GM21360 (cell line): ENCODE results near the gene PCBP2.
"Not testable (repeated sequence)": the region's sequence is repeated elsewhere in the genome, so short reads cannot be mapped to it uniquely, and the experiment has no call there.

ENCODE experiments used
- ATAC-seq: cut with Tn5 transposase; IDR thresholded peaks from one replicate; pipeline ENCODE4 v1.9.1; 2021; ENCODE audit warnings: mild to moderate bottlenecking, moderate library complexity; ENCODE audit not compliant: unreplicated experiment

PCBP2 gene

DNA sequence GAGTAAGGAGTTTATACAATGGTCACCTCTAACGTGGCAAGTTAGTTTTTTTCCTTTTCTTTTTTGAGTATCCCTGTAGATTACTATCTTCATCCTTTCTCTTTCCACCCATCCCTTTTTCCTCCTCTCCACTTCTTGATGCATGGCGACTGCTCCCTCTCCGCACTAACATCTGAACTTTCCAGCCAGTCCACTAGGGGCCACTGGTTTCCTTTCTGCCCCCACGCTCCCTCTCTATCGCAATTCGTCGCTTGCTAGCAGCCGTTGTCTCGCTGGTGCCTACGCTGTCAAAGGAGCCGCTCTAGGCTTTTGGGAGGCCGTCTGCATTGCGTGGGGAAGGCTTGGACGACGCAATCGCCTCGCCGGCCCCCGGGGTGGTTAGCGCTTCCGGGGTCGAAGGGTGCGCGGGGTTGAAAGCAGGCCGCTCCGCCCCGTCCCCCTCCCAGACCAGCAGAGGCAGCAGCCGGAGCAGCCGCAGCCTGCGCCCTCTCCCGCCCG, at the start of gene PCBP2:
TSS of gene PCBP2 (plus strand) at position 442 of the 498 bp plus-strand sequence. CDS start 2,699 bp downstream, outside the sequence.
- peak; percentile 94 for ATAC-seq

DNA sequence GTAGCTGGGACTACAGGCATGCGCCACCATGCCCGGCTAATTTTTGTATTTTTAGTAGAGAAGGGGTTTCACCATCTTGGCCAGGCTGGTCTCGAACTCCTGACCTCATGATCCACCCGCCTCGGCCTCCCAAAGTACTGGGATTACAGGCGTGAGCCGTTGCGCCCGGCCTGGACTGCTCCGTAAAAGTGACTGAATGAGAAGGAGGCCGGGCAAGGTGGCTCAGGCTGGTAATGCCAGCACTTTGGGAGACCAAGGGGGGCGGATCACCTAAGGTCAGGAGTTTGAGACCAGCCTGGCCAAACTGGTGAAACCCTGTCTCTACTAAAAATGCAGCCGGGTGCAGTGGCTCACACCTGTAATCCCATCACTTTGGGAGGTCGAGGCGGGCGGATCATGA, 49.6 kb upstream of the PCBP2 start:
- ATAC-seq, result not testable (repeated sequence)

DNA sequence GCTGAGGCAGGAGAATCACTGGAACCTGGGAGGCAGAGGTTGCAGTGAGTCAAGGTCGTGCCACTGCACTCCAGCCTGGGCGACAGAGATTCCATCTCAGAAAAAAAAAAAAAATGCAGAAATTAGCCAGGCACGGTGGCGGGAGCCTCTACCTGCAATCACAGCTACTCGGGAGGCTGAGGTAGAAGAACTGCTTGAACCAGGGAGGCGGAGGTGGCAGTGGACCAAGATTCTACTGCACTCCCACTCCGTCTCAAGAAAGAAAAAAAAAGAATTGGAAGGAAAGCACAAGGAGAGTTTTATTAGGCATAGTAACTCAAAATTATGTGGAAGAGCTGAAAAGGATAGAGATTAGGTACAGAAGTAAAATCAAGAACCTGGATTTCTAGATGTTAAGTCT, 49.0 kb upstream of the PCBP2 start:
- ATAC-seq, result no peak

DNA sequence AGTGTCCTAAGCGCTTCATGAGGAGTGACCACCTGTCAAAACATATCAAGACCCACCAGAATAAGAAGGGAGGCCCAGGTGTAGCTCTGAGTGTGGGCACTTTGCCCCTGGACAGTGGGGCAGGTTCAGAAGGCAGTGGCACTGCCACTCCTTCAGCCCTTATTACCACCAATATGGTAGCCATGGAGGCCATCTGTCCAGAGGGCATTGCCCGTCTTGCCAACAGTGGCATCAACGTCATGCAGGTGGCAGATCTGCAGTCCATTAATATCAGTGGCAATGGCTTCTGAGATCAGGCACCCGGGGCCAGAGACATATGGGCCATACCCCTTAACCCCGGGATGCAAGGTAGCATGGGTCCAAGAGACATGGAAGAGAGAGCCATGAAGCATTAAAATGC, 41.0 kb upstream of the PCBP2 start:
- no peak for ATAC-seq

DNA sequence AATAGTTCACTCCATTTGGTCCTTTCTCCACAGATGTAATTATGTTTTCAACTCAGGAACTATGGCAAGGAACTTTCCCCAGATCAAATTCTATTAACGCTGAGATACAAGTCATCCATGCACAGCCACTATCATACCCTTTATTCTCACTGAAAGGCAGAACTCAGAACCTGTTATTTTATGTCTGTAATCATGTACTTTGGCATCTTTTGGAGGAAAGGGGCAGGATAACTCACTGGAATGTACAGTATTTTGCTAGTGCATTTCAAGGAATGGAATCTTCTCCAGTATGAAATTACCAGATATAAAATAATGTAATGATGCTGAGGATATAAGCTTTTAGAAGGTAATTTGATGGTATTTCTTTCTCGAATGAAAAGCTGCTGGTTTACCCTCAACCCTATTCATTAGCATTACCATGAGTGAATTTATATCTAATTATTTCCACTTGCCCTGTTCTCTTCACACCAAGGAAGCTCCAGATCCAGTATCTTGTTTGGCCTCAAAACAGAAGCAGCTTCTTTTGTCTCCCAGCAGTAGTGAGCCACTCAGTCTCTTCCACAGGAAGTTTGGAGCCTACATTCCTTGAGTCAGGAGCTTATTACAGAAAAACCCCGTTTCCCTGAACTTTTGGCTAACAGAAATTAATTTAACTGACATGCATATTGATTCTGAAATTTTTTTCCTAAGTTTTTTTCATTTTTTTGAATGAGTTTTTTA, 38.3 kb upstream of the PCBP2 start:
- ATAC-seq, result no peak

DNA sequence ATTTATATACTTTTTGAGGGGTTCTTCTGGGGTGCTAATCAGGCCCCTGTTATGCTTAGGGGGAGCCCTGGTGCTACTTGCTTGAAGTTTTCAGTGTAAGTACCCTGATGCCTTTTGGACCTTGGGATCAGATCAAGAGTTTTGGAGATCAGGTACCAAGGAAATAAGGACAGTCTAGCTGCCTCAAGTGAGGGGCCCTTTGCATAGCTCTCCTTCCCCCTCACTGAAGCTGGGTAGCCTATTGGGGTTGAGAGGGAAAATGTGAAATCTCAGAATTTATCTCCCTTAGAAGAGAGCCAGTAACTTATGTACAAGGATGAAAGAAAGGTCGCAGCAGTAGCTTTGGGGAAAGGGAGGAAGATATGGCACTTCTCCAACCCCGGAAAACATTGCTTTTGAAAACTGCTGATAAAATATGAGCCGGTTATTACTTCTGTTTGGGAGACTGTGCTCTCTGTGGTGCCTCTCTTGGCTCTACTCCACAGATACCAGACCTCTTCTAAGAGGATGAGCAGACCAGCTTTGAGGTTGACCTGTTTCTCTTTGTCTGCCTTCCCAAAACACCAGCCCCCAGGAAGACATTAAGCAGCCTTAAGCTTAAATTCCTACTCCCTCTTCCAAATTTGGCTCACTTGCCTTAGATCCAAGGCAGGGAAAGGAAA, 37.0 kb upstream of the PCBP2 start:
- no peak for ATAC-seq

DNA sequence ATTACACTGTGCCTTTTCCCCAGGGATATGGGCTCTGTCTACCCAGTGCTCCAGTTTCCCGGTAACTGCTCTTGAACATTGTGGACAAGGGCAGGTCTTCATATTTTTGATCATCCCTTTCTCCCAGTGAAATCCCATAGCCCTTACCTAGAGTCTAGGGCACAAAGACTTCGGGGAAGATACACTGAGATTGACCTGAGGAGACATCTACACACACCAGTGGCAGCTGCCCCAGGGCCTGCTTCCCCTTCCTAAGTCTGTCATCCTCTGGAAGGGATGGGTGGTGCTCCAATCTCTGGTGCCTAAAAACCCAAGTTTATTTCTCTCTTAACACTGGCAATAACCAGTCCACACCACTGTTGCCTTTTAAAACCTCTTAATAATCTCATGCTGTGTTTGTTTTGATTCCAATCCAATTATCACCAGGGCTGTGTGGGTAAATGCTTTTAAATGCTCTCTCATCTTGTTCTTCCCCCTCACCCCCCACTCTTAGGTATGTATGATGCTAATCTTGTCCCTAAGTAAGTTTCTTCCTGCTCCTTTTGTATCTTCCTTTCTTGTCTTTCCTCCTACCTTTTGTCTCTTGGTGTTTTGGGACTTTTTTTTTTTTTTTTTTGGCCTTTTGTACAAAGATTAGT, 36.0 kb upstream of the PCBP2 start:
- ATAC-seq, result not testable (repeated sequence)

DNA sequence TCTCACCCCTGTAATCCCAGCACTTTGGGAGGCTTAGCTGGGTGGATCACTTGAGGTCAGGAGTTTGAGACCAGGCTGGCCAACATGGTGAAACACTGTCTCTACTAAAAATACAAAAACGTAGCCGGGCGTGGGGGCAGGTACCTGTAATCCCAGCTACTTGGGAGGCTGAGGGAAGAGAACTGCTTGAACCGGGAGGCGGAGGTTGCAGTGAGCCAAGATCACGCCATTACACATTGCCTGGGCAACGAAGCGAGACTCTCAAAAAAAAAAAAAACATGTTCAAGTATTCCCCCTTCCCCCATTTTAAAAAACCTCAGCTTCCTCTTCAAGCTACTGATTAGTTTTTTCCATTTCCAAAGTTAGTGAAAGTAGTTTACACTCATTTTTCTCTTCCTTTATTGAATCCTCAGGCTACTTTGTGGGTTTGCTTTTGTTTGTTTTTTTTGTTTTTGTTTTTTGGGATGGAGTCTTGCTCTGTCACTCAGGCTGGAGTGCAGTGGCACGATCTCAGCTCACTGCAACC, 34.5 kb upstream of the PCBP2 start:
- ATAC-seq, result not testable (repeated sequence)

DNA sequence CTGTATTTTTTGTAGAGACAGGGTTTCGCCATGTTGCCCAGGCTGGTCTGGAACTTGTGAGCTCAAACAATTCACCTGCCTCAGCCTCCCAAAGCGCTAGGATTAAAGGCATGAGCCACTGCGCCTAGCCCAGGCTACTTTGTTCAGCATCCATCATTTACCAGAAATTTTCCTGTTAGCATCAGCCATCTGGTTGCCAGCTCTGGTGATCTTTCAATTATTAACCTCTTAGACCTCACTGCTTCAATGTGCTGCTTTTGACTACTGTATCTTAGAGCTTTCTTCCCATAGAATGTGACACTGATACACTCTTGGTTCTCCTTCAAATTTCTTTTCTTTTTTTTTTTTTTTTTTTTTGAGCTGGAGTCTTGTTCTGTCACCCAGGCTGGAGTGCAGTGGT, 33.7 kb upstream of the PCBP2 start:
- no peak for ATAC-seq

DNA sequence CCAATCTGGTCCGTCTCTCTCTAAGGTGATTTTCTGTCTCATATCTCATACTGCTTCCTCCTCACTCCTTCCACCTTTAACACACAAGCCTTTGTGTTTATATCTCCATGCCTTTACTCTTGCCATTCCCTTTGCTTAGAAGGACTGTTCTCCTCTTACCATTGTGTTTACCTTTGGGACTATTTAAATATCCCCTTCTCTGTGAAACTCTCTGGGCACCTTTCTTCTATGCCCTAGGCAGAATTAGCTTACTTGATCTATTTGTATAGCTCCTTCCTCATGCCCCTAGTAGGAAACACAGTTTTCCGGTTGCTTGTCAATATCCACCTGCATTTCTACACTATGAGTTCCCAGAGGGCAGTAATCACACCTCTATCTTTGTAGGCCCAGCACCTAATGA, 32.1 kb upstream of the PCBP2 start:
- no peak for ATAC-seq

DNA sequence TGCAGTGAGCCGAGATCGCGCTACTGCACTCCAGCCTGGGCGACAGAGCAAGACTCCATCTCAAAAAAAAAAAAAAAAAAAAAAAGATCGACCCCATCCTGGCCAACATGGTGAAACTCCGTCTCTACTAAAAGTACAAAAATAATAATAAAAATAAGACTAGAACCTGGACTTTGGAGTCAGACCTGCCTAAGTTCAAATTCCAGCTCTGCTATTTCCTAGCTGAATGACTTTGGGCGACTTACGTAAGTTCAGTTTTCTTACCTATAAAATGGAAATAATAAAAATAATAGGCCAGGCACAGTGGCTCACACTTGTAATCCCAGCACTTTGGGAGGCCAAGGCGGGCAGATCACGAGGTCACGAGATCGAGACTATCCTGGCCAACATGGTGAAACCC, 29.7 kb upstream of the PCBP2 start:
- ATAC-seq, result not testable (repeated sequence)

DNA sequence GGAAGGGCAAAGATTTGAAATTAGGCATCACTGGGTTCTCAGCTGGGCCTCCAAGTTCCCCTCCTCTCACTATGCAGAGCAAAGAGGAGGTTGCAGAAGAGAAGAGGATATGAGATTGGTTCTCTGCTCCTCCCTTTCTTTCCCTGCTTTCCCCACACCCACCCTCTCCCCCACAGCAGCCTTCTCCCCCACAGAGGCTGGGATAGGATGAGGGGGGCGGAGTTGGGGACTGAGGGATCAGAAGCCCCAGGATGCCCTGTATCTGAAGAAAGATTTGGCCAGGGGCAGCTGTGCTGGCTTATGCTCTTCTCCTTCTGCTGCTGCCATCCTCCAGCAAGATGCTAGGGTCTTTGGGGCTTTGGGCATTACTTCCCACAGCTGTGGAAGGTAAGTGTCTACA, 28.3 kb upstream of the PCBP2 start, which contains the start of gene AMHR2:
TSS of gene AMHR2 (plus strand) at position 259 of the 400 bp plus-strand sequence. CDS start at position 339, 80 bp downstream.
- no peak for ATAC-seq

DNA sequence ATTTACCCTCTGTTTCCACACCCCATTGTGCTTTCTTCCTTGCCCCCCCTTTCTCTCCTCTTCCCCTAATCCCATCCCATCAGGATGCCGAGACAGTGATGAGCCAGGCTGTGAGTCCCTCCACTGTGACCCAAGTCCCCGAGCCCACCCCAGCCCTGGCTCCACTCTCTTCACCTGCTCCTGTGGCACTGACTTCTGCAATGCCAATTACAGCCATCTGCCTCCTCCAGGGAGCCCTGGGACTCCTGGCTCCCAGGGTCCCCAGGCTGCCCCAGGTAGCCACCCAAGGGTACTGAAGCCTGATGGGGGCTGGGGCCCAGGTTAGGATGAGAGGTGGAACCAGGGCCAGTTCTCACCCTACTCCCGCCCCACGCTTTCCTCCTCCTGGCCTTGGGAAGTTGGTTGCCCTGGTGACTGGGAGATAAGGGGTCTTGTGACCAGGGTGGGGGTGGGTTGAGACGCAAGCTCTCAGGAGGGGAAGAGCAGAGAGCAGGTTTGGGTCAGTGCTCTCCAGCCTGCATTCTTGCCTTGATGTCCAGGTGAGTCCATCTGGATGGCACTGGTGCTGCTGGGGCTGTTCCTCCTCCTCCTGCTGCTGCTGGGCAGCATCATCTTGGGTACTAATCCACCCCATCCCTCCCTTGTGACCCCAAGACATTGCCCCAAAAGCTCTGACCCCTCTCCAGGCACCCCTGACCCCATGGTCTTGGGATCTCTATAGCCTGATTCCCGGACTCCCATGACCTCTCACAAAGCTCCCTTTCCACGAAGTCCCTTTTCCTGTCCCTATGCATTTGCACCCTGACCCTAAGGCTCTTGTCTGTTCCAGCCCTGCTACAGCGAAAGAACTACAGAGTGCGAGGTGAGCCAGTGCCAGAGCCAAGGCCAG, 27.0 kb upstream of the PCBP2 start:
- no peak for ATAC-seq

DNA sequence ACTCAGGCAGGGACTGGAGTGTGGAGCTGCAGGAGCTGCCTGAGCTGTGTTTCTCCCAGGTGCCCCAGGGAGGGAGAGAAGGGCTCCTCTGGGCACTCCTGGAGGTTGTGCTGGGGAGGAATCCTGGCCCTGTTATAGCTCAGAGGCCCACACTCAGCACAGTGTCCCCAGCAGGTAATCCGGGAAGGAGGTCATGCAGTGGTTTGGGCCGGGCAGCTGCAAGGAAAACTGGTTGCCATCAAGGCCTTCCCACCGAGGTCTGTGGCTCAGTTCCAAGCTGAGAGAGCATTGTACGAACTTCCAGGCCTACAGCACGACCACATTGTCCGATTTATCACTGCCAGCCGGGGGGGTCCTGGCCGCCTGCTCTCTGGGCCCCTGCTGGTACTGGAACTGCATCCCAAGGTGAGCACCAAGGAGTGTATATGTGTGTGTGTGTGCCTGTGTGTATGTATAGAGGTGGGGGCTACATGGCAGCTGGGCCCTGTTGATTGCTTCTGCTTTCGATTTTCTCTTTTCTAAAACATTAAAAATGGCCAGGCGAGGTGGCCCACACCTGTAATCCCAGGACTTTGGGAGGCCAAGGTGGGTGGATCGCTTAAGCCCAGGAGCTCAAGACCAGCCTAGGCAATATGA, 26.3 kb upstream of the PCBP2 start:
- ATAC-seq, result no peak

DNA sequence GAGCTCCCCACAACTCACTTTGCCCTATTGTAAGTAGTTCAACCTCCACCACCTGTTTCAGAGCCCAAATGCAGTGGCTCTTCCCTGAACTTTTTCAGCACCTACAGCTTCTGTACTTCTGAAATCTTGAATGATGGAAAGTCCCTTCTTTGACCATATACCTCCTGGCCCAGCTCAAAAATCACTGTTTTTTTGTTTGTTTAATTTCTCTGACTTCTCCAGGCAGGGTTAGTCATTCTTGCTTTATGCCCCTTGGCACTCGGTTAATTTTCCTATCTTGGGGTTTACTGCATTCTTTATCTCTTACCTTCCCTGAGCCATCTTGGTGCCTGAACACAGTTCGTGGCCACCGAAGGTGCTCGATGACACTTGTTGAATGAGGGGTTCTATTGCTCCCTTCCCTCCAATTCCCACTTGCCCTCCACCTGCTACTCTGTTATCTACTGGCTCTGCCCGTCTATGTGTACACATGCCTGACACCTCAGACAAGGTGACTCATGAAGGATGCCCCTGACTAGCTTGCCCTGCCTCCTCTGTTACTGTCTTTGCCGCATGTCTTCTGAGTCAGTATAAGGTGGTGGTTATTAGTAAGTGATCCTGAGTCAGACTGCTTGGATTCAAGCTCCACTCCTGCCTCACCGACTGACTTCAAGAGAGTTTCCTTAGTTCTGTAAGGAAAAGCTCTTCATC, 23.9 kb upstream of the PCBP2 start:
- ATAC-seq, result no peak

DNA sequence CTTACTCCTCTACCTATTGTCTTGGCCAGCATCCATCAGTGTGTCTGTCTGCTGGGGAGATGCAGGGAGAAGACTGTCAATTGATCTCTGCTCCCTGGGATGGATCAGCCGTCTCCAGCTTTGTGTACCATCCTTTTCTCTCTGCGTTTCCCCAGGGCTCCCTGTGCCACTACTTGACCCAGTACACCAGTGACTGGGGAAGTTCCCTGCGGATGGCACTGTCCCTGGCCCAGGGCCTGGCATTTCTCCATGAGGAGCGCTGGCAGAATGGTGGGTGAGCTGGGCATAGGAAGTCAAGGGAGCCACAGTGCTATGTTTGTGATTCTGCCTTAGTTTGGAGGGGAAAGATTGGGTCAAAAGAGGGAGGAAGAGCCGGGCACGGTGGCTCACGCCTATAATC, 23.2 kb upstream of the PCBP2 start:
- no peak for ATAC-seq

DNA sequence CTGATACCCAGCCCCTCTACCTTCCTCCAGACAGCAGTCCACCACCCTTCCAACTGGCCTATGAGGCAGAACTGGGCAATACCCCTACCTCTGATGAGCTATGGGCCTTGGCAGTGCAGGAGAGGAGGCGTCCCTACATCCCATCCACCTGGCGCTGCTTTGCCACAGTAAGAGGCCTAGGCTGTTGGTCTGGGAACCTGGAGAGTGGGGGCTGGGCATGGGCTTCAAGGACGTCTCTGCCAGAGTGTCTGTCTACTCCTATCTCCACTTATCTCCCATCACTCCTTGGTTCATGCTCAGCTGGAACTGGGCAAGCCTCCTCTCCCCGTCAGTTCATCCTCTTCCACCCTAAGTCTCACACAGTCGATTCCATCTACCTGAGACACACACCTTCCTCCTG, 21.8 kb upstream of the PCBP2 start:
- no peak for ATAC-seq

DNA sequence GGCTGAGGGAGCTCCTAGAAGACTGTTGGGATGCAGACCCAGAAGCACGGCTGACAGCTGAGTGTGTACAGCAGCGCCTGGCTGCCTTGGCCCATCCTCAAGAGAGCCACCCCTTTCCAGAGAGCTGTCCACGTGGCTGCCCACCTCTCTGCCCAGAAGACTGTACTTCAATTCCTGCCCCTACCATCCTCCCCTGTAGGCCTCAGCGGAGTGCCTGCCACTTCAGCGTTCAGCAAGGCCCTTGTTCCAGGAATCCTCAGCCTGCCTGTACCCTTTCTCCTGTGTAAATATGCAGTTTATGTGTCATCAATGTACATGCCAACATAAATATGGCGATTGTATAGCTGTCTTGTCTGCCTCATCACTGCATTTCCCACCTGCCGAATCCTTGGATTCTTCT, 20.7 kb upstream of the PCBP2 start:
- no peak for ATAC-seq

DNA sequence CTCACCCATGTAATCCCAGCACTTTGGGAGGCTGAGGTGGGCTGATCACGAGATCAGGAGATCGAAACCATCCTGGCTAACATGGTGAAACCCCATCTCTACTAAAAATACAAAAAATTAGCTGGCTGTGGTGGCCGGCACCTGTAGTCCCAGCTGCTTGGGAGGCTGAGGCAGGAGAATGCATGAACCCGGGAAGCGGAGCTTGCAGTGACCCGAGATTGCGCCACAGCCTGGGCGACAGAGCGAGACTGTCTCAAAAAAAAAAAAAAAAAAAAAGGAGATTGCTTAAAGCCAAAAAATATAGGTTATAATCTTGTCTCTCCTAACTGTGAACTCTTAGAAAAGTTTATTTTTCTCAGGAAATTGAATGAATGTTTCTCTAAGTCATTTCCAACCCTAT, 16.6 kb upstream of the PCBP2 start:
- not testable (repeated sequence) for ATAC-seq
